ENCODE measurements around the gene NCBP3. TPM values are rescaled to one million over a fixed set of nuclear protein-coding genes. Genes with fewer than 3 reads are reported as not detected.

The NCBP3 gene
- total and polyA plus RNA-seq, 2 of the 4 experiments (the other 2 are of a cell fraction), result 10.8 to 13.5 TPM

DNA sequence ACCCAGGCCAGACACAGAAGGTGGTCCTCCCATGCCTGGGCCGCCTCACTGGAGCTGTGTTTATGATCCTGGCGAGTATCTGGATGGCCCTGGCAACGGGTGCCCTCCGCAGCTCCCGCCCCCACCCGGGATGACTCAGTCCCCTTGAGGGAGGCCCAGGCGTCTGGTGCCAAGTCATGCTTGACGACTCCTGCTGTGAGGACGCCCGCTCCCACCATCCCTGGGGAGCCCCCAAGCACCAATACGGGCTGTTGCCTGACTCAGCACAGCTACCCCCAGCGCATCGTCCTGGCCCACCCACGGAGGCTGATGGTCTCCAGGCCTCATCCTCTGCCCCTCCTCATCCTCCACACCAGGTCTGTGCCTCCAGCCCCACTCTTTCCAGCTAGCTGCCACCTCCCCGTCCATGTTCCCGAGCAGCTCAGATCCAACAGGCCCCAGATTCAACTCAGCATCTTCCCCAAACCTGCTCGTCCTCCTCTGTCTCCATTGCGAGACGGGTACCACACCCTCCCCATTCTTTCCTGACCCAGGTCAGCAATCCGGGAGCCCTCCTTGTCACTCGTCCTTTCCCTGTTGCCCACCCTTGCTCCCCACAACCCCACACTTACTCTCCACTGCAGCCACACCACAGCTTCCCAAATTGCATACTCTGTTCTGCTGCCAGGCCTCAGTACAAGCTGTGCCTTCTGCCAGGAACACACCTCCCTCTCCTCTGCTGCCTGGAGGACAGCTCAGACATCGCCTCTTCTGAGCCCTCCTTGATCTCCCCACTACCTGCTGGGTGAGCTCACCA is 44.2 kb upstream of the NCBP3 start (continued):
- TF ChIP-seq, protein P1, sequence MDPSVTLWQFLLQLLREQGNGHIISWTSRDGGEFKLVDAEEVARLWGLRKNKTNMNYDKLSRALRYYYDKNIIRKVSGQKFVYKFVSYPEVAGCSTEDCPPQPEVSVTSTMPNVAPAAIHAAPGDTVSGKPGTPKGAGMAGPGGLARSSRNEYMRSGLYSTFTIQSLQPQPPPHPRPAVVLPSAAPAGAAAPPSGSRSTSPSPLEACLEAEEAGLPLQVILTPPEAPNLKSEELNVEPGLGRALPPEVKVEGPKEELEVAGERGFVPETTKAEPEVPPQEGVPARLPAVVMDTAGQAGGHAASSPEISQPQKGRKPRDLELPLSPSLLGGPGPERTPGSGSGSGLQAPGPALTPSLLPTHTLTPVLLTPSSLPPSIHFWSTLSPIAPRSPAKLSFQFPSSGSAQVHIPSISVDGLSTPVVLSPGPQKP (IDR thresholded peaks at IDR 0.05; ENCODE audit: borderline replicate concordance, low read depth, low read length), result no peak

Data from IMR-90 (cell line).